HAP-1 (cell line): ENCODE results near the gene OR8B2.

Experiments
- DNase-seq, 2 experiments: peaks; one replicate each; pipeline ENCODE4 v3.0.0-alpha.2; 2016 to 2020; ENCODE audit warnings: low spot score in 2 of 2
- H3K27me3 ChIP-seq: fragments of 250-450 bp; sonication (Bioruptor Pico); 2 replicates; pipeline ENCODE4 v1.5.1; 2020; ENCODE audit warnings: low read depth, mild to moderate bottlenecking, moderate library complexity
- H3K36me3 ChIP-seq: fragments of 250-450 bp; sonication (Bioruptor Pico); replicated peaks from 2 replicates; pipeline ENCODE4 v1.5.1; 2020; ENCODE audit warnings: mild to moderate bottlenecking
- H3K4me1 ChIP-seq: fragments of 250-450 bp; sonication (Bioruptor Pico); 2 replicates; pipeline ENCODE4 v1.5.1; 2020; ENCODE audit warnings: mild to moderate bottlenecking
- H3K4me3 ChIP-seq: fragments of 250-450 bp; sonication (Bioruptor Pico); 2 replicates; pipeline ENCODE4 v1.5.1; 2020; ENCODE audit warnings: mild to moderate bottlenecking, moderate library complexity
- H3K9me3 ChIP-seq: fragments of 250-450 bp; sonication (Bioruptor Pico); 2 replicates; pipeline ENCODE4 v1.5.1; 2020; ENCODE audit warnings: mild to moderate bottlenecking, moderate library complexity
- in situ Hi-C: fragments of 300-500 bp; cut with MboI; formaldehyde crosslinking; loops from 3 replicates; pipeline ENCODE4 v1.14.3; 2020; ENCODE audit warnings: low sequenced_read_pairs, inconsistent platforms, mixed read lengths

The OR8B2 gene

DNA sequence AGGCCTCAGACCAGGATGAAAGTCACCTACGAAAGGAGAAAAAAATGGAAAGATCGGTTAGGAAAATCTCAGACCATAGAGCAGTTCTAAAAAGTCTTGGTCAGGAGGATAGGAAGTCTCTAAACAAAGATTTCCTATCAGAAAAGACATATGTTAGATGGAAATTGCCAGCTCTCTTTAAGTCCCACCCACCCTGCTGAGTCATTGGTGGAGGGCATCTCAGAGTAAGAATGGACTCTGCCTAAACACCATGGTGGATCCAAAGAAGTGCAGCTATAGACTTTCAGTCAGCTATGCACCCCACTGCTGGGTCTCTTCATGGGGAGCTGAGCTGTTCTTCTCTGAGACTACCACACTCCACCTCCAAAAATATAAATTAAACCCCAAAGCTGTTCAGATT lies 3.7 kb downstream of the OR8B2 start:
- Histone ChIP-seq H3K36me3 (no peaks in the 10 kb centered on the region), H3K9me3 (no peaks in the 10 kb centered on the region), H3K4me1 (no peaks in the 10 kb centered on the region), H3K4me3 (no peak overlapping the region), H3K27me3 (no peaks in the 10 kb centered on the region)
- in situ Hi-C loops: no loop called here
- DNase-seq: no peak

DNA sequence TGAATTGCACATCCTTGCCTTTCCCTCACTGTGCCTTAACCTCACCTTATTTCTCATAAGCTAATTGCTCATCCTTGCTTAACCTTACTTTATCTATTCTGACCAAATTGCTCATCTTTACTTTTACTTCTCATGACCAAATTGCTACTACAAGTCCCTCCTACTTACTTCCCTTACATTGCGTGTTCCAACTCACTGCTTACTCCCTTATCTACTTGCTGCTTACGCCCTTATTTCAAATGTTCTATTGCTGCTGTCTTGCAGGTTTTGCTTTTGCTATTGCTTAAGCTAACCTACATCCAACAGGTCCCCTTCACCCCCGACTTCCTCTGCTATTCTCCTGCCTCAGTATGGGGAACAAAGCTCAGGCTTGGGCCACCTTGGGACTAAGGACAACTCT lies 8.0 kb downstream of the OR8B2 start:
- no peaks in the 10 kb centered on the region for H3K9me3 ChIP-seq
- in situ Hi-C loops: no loop called here
- no peaks in the 10 kb centered on the region for H3K27me3 ChIP-seq
- no peaks in the 10 kb centered on the region for H3K4me1 ChIP-seq
- no peaks in the 10 kb centered on the region for H3K36me3 ChIP-seq
- no peak overlapping the region for H3K4me3 ChIP-seq
- no peak for DNase-seq

DNA sequence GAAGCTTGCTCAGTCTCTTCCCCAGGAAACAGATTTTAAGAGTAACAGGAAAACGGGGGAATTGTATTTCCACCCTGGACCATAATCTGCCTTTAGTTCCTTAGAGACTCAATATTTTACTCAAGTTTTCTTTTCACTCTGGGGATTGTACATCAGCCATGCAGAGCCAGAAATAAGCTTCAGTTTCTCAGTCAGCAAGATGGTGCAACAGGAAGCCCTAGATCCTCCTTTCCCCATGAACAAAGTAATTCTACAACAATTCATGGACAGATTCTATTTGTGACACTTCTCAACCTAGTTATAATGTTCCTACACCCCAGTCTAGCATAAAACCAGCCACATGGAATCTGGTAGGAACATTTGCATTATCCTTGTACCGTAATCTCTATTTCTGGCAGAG lies 24.7 kb downstream of the OR8B2 start:
- Histone ChIP-seq H3K4me1 (no peaks in the 10 kb centered on the region), H3K36me3 (no peaks in the 10 kb centered on the region), H3K27me3 (0 out of 2 replicates have a peak, but pooled peaks cover 2% of the 10 kb centered on the region), H3K4me3 (no peak overlapping the region), H3K9me3 (no peaks in the 10 kb centered on the region)
- DNase-seq: no peak
- in situ Hi-C loops: no loop called here

- Histone ChIP-seq H3K9me3 (no peaks in the 10 kb centered on the region), H3K36me3 (no peaks in the 10 kb centered on the region), H3K4me1 (no peaks in the 10 kb centered on the region), H3K27me3 (no peaks in the 10 kb centered on the region), H3K4me3 (no peak overlapping the region)
- in situ Hi-C loops: no loop called here
- DNase-seq: no peak
Observed at GRCh38 chr11:124346311-124346955, 37.9 kb downstream of the OR8B2 start.

- Histone ChIP-seq H3K36me3 (no peaks in the 10 kb centered on the region), H3K4me3 (no peak overlapping the region), H3K9me3 (no peaks in the 10 kb centered on the region), H3K4me1 (no peaks in the 10 kb centered on the region), H3K27me3 (no peaks in the 10 kb centered on the region)
- DNase-seq: no peak
- in situ Hi-C loops: no loop called here
Observed at GRCh38 chr11:124344346-124344745, 40.0 kb downstream of the OR8B2 start.

DNA sequence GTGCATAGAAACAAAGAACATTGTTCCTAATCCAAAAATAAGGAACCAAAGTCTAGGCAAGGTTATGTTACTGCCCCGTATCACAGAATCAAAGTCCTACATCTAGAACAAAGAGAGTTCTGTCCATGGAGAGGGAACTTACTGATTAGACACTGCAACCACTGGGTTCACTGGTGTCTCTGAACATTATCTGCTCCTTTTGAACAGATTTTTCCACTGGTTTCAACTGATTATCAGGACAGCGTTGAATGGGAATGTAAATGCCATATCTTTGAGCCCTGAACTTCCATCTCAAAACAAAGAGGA lies 44.2 kb downstream of the OR8B2 start:
- H3K36me3 ChIP-seq: no peaks in the 10 kb centered on the region
- H3K4me1 ChIP-seq: no peaks in the 10 kb centered on the region
- DNase-seq: no peak
- H3K27me3 ChIP-seq: no peaks in the 10 kb centered on the region
- H3K4me3 ChIP-seq: no peak overlapping the region
- in situ Hi-C loops: no loop called here
- H3K9me3 ChIP-seq: no peaks in the 10 kb centered on the region

- Histone ChIP-seq H3K36me3 (no peaks in the 10 kb centered on the region), H3K4me1 (no peaks in the 10 kb centered on the region), H3K9me3 (no peaks in the 10 kb centered on the region), H3K4me3 (no peak overlapping the region), H3K27me3 (no peaks in the 10 kb centered on the region)
- in situ Hi-C loops: no loop called here
- no peak for DNase-seq
Observed at GRCh38 chr11:124339396-124340141, 44.7 kb downstream of the OR8B2 start.
